PC-3 (cell line): ENCODE data around the gene PTP4A1.

Experiments
- EZH2 ChIP-seq: fragments of 300-600 bp; sonication (generic); IDR thresholded peaks from one replicate; pipeline ENCODE4 v1.6.1; 2017; ENCODE audit warnings: antibody characterized with exemption, mild to moderate bottlenecking, low read length; ENCODE audit not compliant: unreplicated experiment
- TF ChIP-seq, protein P1 (sequence below): fragments of 300-600 bp; sonication (generic); conservative IDR thresholded peaks from 2 replicates; pipeline ENCODE4 v1.5.1; 2017; ENCODE audit warnings: antibody characterized with exemption, low read depth, mild to moderate bottlenecking, low read length

DNA sequence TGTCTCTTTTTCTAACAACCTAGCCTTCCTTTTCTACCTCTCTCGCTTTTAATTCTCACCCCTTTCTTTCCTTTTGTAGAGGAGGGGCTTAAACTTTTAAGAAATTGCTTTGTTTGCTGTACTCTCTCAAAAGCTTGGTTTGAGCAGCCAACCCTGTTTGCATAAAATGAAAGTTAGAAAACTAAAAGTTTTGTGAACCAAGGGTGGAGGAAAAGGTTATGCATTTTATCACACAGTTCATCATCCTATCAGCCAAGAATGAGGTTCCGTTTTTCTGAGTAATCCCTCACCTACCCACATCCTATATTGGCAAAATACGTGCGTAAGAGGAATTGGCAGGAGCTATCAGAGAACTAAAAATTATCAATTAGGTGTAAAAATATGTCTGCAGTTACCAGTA lies 42.8 kb upstream of the PTP4A1 start:
- TF ChIP-seq, protein P1, sequence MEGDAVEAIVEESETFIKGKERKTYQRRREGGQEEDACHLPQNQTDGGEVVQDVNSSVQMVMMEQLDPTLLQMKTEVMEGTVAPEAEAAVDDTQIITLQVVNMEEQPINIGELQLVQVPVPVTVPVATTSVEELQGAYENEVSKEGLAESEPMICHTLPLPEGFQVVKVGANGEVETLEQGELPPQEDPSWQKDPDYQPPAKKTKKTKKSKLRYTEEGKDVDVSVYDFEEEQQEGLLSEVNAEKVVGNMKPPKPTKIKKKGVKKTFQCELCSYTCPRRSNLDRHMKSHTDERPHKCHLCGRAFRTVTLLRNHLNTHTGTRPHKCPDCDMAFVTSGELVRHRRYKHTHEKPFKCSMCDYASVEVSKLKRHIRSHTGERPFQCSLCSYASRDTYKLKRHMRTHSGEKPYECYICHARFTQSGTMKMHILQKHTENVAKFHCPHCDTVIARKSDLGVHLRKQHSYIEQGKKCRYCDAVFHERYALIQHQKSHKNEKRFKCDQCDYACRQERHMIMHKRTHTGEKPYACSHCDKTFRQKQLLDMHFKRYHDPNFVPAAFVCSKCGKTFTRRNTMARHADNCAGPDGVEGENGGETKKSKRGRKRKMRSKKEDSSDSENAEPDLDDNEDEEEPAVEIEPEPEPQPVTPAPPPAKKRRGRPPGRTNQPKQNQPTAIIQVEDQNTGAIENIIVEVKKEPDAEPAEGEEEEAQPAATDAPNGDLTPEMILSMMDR: no peak
- no peak for TF ChIP-seq EZH2
